Activated CD4-positive, alpha-beta T cell treated with anti-CD3 and anti-CD28 coated beads, Interleukin-2, amount 50 U/mL, for 48 hours (primary cell): ENCODE results near the gene RPTOR.
"Not testable (repeated sequence)": the region's sequence is repeated elsewhere in the genome, so short reads cannot be mapped to it uniquely, and the experiment has no call there.

ENCODE experiments used
- DNase-seq, 2 experiments: peaks; one replicate each; pipeline ENCODE4 v3.0.0-alpha.2; 2020

RPTOR gene

GRCh38 chr17:80619535-80620235 lies 75.0 kb downstream of the RPTOR start:
- no peak for DNase-seq

- no peak for DNase-seq
Observed at GRCh38 chr17:80621335-80621996, 76.8 kb downstream of the RPTOR start.

GRCh38 chr17:80621997-80622357 lies 77.3 kb downstream of the RPTOR start:
- no peak for DNase-seq

- no peak for DNase-seq
Observed at GRCh38 chr17:80624864-80625263, 80.2 kb downstream of the RPTOR start.

GRCh38 chr17:80625627-80626026 lies 81.0 kb downstream of the RPTOR start:
- DNase-seq, result no peak

- not testable (repeated sequence) for DNase-seq
Observed at GRCh38 chr17:80628881-80629280, 84.2 kb downstream of the RPTOR start.

- no peak for DNase-seq
Observed at GRCh38 chr17:80629298-80630028, 84.8 kb downstream of the RPTOR start.

GRCh38 chr17:80630560-80631120 lies 86.0 kb downstream of the RPTOR start:
- DNase-seq, result no peak

GRCh38 chr17:80631142-80632045 lies 86.8 kb downstream of the RPTOR start:
- no peak for DNase-seq

- no peak for DNase-seq
Observed at GRCh38 chr17:80632046-80632581, 87.5 kb downstream of the RPTOR start.

- no peak for DNase-seq
Observed at GRCh38 chr17:80633207-80633606, 88.6 kb downstream of the RPTOR start.

GRCh38 chr17:80633994-80634566 lies 89.4 kb downstream of the RPTOR start:
- no peak for DNase-seq

GRCh38 chr17:80636361-80637018 lies 91.9 kb downstream of the RPTOR start:
- DNase-seq, result no peak

GRCh38 chr17:80637048-80637781 lies 92.6 kb downstream of the RPTOR start:
- no peak for DNase-seq

GRCh38 chr17:80639658-80640057 lies 95.0 kb downstream of the RPTOR start:
- DNase-seq, result no peak

- DNase-seq, result no peak
Observed at GRCh38 chr17:80640366-80641084, 95.9 kb downstream of the RPTOR start.

GRCh38 chr17:80643326-80644099 lies 98.9 kb downstream of the RPTOR start:
- no peak for DNase-seq

- no peak for DNase-seq
Observed at GRCh38 chr17:80644536-80644935, 99.9 kb downstream of the RPTOR start.

- no peak for DNase-seq
Observed at GRCh38 chr17:80645706-80646325, 101.2 kb downstream of the RPTOR start.
